Astrocyte (in vitro differentiated cells and primary cell): ENCODE data around the gene ME3. TPM values are rescaled to one million over a fixed set of nuclear protein-coding genes. Genes with fewer than 3 reads are reported as not detected.

Source experiments
- DNase-seq: peaks from one replicate; pipeline ENCODE4 v3.0.0-alpha.2; 2010; ENCODE audit warnings: low read depth
- FAIRE-seq: peaks from 2 replicates; lab custom pipeline; 2011; peaks lifted over from hg19 to GRCh38; lab: Jason Lieb, UNC
- H2AFZ ChIP-seq: 2 replicates; pipeline ENCODE4 v1.6.0; 2012; ENCODE audit warnings: low read depth, low read length, inconsistent platforms
- H3K27ac ChIP-seq: 2 replicates; pipeline ENCODE4 v1.5.1; 2011; ENCODE audit warnings: low read depth, low read length, inconsistent platforms
- H3K27me3 ChIP-seq: 2 replicates; pipeline ENCODE4 v1.6.0; 2011; ENCODE audit warnings: low read length, inconsistent platforms; ENCODE audit not compliant: insufficient read depth
- H3K36me3 ChIP-seq: 2 replicates; pipeline ENCODE4 v1.5.1; 2011; ENCODE audit warnings: low read length, inconsistent platforms; ENCODE audit not compliant: insufficient read depth
- H3K4me1 ChIP-seq: 2 replicates; pipeline ENCODE4 v1.5.1; 2011; ENCODE audit warnings: low read length, inconsistent platforms; ENCODE audit not compliant: insufficient read depth
- H3K4me2 ChIP-seq: 2 replicates; pipeline ENCODE4 v1.6.0; 2012; ENCODE audit warnings: low read length, inconsistent platforms
- H3K4me3 ChIP-seq: 2 replicates; pipeline ENCODE4 v1.5.1; 2011; ENCODE audit warnings: low read depth, mild to moderate bottlenecking, low read length, inconsistent platforms; ENCODE audit not compliant: insufficient read depth
- H3K79me2 ChIP-seq: 2 replicates; pipeline ENCODE4 v1.6.0; 2012; ENCODE audit warnings: mild to moderate bottlenecking, low read length, inconsistent platforms; ENCODE audit not compliant: insufficient read depth
- H3K9ac ChIP-seq: 2 replicates; pipeline ENCODE4 v1.6.0; 2012; ENCODE audit warnings: mild to moderate bottlenecking, low read length, inconsistent platforms
- H3K9me3 ChIP-seq: 2 replicates; pipeline ENCODE4 v1.5.1; 2012; ENCODE audit warnings: low read depth, mild to moderate bottlenecking, low read length, inconsistent platforms; ENCODE audit not compliant: insufficient read depth
- H4K20me1 ChIP-seq: 2 replicates; pipeline ENCODE4 v1.6.0; 2012; ENCODE audit warnings: low read length, inconsistent platforms; ENCODE audit not compliant: insufficient read depth
- H3K27ac Mint-ChIP-seq: one replicate; pipeline ENCODE4 v1.8.0; 2021; ENCODE audit warnings: mild to moderate bottlenecking, mixed read lengths; ENCODE audit not compliant: unreplicated experiment
- H3K27me3 Mint-ChIP-seq: one replicate; pipeline ENCODE4 v1.8.0; 2021; ENCODE audit warnings: low read depth, mixed read lengths; ENCODE audit not compliant: unreplicated experiment
- H3K36me3 Mint-ChIP-seq: one replicate; pipeline ENCODE4 v1.8.0; 2021; ENCODE audit warnings: low read depth, mixed read lengths; ENCODE audit not compliant: unreplicated experiment
- H3K4me1 Mint-ChIP-seq: one replicate; pipeline ENCODE4 v1.8.0; 2021; ENCODE audit warnings: low read depth, mixed read lengths; ENCODE audit not compliant: unreplicated experiment
- H3K4me3 Mint-ChIP-seq: one replicate; pipeline ENCODE4 v1.8.0; 2021; ENCODE audit warnings: mild to moderate bottlenecking, moderate library complexity, mixed read lengths; ENCODE audit not compliant: unreplicated experiment
- H3K9me3 Mint-ChIP-seq: one replicate; pipeline ENCODE4 v1.8.0; 2021; ENCODE audit warnings: mild to moderate bottlenecking, mixed read lengths; ENCODE audit not compliant: unreplicated experiment
- EZH2 ChIP-seq: IDR thresholded peaks from 2 replicates; pipeline ENCODE4 v1.6.1; 2012; ENCODE audit warnings: mild to moderate bottlenecking, low read length, inconsistent platforms; ENCODE audit not compliant: insufficient read depth
- total RNA-seq: library from RNA; stranded (reverse); gene quantifications from 2 replicates; pipeline ENCODE4 v1.2.1, GENCODE V29; 2021
- TF ChIP-seq, protein P1 (sequence below): IDR thresholded peaks from 2 replicates; pipeline ENCODE4 v1.5.1; 2011; ENCODE audit warnings: low read depth, mild to moderate bottlenecking, inconsistent platforms, low read length, moderate library complexity; ENCODE audit not compliant: insufficient read depth

Gene ME3
- total RNA-seq, 1 donor from 2014 or later = 28.6 TPM

DNA sequence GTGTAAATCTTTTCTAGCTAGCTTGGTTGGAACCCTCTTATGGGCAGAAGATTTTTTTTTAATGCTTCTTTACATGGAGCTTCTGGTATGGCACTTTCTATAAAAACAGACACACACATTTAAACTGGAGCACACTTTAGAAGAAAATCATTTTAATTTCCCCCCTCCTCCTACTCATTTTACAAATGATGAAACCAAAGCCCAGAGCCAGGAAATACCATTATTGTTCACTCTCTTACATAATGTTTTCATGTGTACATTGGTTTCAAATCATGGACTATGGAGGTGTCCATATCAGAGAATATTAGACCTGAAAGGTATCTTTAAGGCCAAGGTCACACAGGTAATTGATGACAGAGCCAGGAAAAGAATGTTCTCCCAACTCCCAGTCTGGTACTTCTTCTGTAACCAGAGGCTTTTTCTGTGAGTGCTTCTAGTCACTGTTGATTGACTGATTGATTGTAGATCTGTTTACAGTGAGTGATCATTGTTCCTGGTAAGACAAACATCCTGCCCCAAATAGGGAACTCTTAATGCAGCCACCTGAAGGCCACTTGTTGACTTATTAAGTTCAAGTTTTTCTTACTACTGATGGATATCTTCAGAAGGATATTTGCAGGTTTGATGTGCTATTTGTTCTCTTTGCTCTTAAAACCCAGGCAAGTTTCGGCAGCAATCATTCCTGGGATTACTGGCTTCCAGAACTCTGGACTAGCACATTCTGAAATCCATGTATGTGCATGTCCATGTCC, 26.8 kb upstream of the ME3 start:
- Mint-ChIP-seq H3K36me3 (no peaks in the 10 kb centered on the region), H3K4me1 (peaks cover 47% of the 10 kb centered on the region), H3K27me3 (no peaks in the 10 kb centered on the region), H3K4me3 (no peak overlapping the region), H3K9me3 (no peaks in the 10 kb centered on the region), H3K27ac (peak overlapping the region; percentile 22)
- H3K4me2 ChIP-seq = peak overlapping the region; percentile 30
- H3K36me3 ChIP-seq = no peaks in the 10 kb centered on the region
- no peaks in the 10 kb centered on the region for H3K27me3 ChIP-seq
- no peaks in the 10 kb centered on the region for H3K79me2 ChIP-seq
- H3K4me1 ChIP-seq = peaks cover 25% of the 10 kb centered on the region
- FAIRE-seq (peak; percentile 29), DNase-seq (no peak)
- peak overlapping the region; percentile 5 for H3K27ac ChIP-seq
- no peak for TF ChIP-seq EZH2
- H2AFZ ChIP-seq = no peak overlapping the region
- no peak overlapping the region for H3K9ac ChIP-seq
- no peaks in the 10 kb centered on the region for H4K20me1 ChIP-seq
- H3K9me3 ChIP-seq = no peaks in the 10 kb centered on the region
- H3K4me3 ChIP-seq = no peak overlapping the region

DNA sequence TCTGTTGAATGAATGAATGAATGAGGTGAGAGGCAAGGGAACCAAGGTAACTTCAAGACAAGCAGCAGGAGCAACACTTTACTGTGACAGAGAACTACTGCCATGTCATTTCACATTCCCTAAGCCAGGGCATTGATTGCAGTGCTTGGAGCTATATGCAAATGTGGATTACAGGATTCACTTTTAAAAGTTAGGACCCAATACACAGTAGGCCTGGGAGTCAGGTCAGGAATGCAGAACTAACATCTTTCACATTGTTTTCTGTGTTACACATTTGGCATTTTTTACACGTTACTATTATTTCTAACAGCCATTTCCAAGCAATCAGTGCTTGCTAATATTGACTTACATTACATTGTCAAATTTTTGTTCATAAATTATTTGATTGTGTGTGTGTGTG, 26.2 kb upstream of the ME3 start:
- TF ChIP-seq, protein P1, sequence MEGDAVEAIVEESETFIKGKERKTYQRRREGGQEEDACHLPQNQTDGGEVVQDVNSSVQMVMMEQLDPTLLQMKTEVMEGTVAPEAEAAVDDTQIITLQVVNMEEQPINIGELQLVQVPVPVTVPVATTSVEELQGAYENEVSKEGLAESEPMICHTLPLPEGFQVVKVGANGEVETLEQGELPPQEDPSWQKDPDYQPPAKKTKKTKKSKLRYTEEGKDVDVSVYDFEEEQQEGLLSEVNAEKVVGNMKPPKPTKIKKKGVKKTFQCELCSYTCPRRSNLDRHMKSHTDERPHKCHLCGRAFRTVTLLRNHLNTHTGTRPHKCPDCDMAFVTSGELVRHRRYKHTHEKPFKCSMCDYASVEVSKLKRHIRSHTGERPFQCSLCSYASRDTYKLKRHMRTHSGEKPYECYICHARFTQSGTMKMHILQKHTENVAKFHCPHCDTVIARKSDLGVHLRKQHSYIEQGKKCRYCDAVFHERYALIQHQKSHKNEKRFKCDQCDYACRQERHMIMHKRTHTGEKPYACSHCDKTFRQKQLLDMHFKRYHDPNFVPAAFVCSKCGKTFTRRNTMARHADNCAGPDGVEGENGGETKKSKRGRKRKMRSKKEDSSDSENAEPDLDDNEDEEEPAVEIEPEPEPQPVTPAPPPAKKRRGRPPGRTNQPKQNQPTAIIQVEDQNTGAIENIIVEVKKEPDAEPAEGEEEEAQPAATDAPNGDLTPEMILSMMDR = no peak
- no peak for TF ChIP-seq EZH2
- Histone ChIP-seq H3K4me3 (no peak overlapping the region), H4K20me1 (no peaks in the 10 kb centered on the region), H3K79me2 (no peaks in the 10 kb centered on the region), H3K9ac (no peak overlapping the region), H3K9me3 (no peaks in the 10 kb centered on the region), H3K27ac (no peak overlapping the region), H2AFZ (no peak overlapping the region), H3K36me3 (no peaks in the 10 kb centered on the region), H3K4me2 (peak overlapping the region; percentile 30), H3K27me3 (no peaks in the 10 kb centered on the region), H3K4me1 (peaks cover 25% of the 10 kb centered on the region)
- peaks cover 50% of the 10 kb centered on the region for H3K4me1 Mint-ChIP-seq
- DNase-seq (peak; percentile 73), FAIRE-seq (no peak)
- no peak overlapping the region for H3K4me3 Mint-ChIP-seq
- no peaks in the 10 kb centered on the region for H3K9me3 Mint-ChIP-seq
- no peak overlapping the region for H3K27ac Mint-ChIP-seq
- H3K27me3 Mint-ChIP-seq = no peaks in the 10 kb centered on the region
- no peaks in the 10 kb centered on the region for H3K36me3 Mint-ChIP-seq

DNA sequence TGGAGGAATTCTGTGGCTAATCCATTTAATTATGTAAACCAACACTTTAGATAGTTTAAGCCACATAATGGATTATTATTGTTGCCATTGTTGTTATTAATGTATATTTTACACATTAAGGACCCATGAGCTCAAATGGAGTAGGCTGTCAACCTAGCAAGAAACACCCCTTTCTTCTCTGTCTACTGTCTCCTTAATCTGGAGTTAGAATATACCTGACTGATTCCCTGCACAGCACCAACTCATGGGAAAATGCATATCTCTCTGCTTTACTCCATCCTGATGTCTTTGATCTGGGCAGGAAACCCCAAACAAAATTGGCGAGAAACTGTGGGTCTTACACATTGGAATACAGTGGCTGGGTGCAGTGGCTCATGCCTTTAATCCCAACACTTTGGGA, 24.0 kb upstream of the ME3 start:
- Mint-ChIP-seq H3K27ac (peak overlapping the region; percentile 92), H3K36me3 (no peaks in the 10 kb centered on the region), H3K27me3 (no peaks in the 10 kb centered on the region), H3K9me3 (no peaks in the 10 kb centered on the region), H3K4me1 (peaks cover 68% of the 10 kb centered on the region), H3K4me3 (no peak overlapping the region)
- no peaks in the 10 kb centered on the region for H3K9me3 ChIP-seq
- H3K4me2 ChIP-seq = peak overlapping the region; percentile 68
- TF ChIP-seq, protein P1 = no peak
- TF ChIP-seq EZH2 = no peak
- peaks cover 38% of the 10 kb centered on the region for H3K4me1 ChIP-seq
- DNase-seq = peak; percentile 45
- H4K20me1 ChIP-seq = no peaks in the 10 kb centered on the region
- H3K4me3 ChIP-seq = no peak overlapping the region
- FAIRE-seq = no peak
- H2AFZ ChIP-seq = no peak overlapping the region
- no peaks in the 10 kb centered on the region for H3K27me3 ChIP-seq
- H3K27ac ChIP-seq = peak overlapping the region; percentile 80
- peak overlapping the region; percentile 48 for H3K9ac ChIP-seq
- H3K79me2 ChIP-seq = no peaks in the 10 kb centered on the region
- no peaks in the 10 kb centered on the region for H3K36me3 ChIP-seq
